H1 (cell line): ENCODE results near the gene TSC22D3. TPM values are rescaled to one million over a fixed set of nuclear protein-coding genes. Genes with fewer than 3 reads are reported as not detected.

Source experiments
- CTCF ChIA-PET: fragments of 300-600 bp; sonication (Branson Sonifier 250); formaldehyde crosslinking; loops from one replicate; lab custom pipeline; 2021; ENCODE audit not compliant: partially characterized antibody; lab: Charles Lee
- POLR2A ChIA-PET: fragments of 300-600 bp; sonication (Branson Sonifier 250); formaldehyde crosslinking; loops from one replicate; lab custom pipeline; 2021; ENCODE audit warnings: inconsistent platforms; ENCODE audit not compliant: partially characterized antibody; lab: Charles Lee
- DNase-seq, 2 experiments: peaks; one replicate each; pipeline versions ENCODE4 v3.0.0 to v3.0.0-alpha.2; 2010 to 2022; ENCODE audit warnings: low spot score in 2 of 2, low read depth in 1 of 2, mixed read lengths in 1 of 2
- FAIRE-seq: peaks from 2 replicates; lab custom pipeline; 2011; peaks lifted over from hg19 to GRCh38; lab: Jason Lieb, UNC
- H2AFZ ChIP-seq: 2 replicates; pipeline ENCODE4 v1.8.1; 2012; ENCODE audit warnings: low read length, inconsistent platforms
- H2AK5ac ChIP-seq: 2 replicates; pipeline ENCODE4 v1.6.1; 2013; ENCODE audit warnings: low read depth, low read length
- H2BK120ac ChIP-seq: replicated peaks from 2 replicates; pipeline ENCODE3; 2013; ENCODE audit warnings: low read depth, low read length, inconsistent platforms
- H2BK12ac ChIP-seq: 2 replicates; pipeline ENCODE4 v1.6.1; 2013; ENCODE audit warnings: low read depth, low read length
- H2BK15ac ChIP-seq: 2 replicates; pipeline ENCODE4 v1.6.1; 2013; ENCODE audit warnings: low read length
- H2BK20ac ChIP-seq: 2 replicates; pipeline ENCODE4 v1.6.1; 2013; ENCODE audit warnings: low read length
- H2BK5ac ChIP-seq: 2 replicates; pipeline ENCODE4 v1.6.1; 2013; ENCODE audit warnings: low read depth, low read length
- H3K14ac ChIP-seq: 2 replicates; pipeline ENCODE4 v1.6.1; 2013; ENCODE audit warnings: inconsistent platforms; ENCODE audit not compliant: insufficient read length
- H3K18ac ChIP-seq: 2 replicates; pipeline ENCODE4 v1.6.1; 2013; ENCODE audit warnings: low read length; ENCODE audit errors: extremely low read depth
- H3K23ac ChIP-seq: 2 replicates; pipeline ENCODE4 v1.6.1; 2013; ENCODE audit warnings: inconsistent platforms; ENCODE audit not compliant: insufficient read length
- H3K23me2 ChIP-seq: 2 replicates; pipeline ENCODE4 v1.6.1; 2013; ENCODE audit warnings: low read depth, low read length
- H3K27ac ChIP-seq: 2 replicates; pipeline ENCODE4 v1.6.1; 2011; ENCODE audit warnings: low read depth, low read length, inconsistent platforms
- H3K27me3 ChIP-seq, 4 experiments: replicated peaks in 1 of 4; 1 replicate in 1 of 4; 2 replicates in 3 of 4; pipeline versions ENCODE4 v1.6.1 to v1.8.1; 2011 to 2013; ENCODE audit warnings: low read length in 3 of 4, mild to moderate bottlenecking in 3 of 4, inconsistent platforms in 2 of 4, mixed read lengths in 2 of 4, moderate library complexity in 1 of 4; ENCODE audit not compliant: control insufficient read depth in 3 of 4, insufficient read depth in 3 of 4; ENCODE audit errors: extremely low read depth in 1 of 4
- H3K36me3 ChIP-seq, 4 experiments: 2 replicates each; pipeline versions ENCODE4 v1.6.1 to v1.8.1; 2011 to 2013; ENCODE audit warnings: mild to moderate bottlenecking in 4 of 4, low read length in 3 of 4, moderate library complexity in 2 of 4, control low read depth in 1 of 4, inconsistent platforms in 1 of 4; ENCODE audit not compliant: insufficient read depth in 4 of 4, control insufficient read depth in 2 of 4
- H3K4ac ChIP-seq: replicated peaks from 2 replicates; pipeline ENCODE3; 2013; ENCODE audit warnings: low read length, low read depth, mixed read lengths, inconsistent platforms; ENCODE audit not compliant: insufficient read length
- H3K4me1 ChIP-seq, 4 experiments: replicated peaks in 1 of 4; 1 replicate in 1 of 4; 2 replicates in 3 of 4; pipeline versions ENCODE4 v1.6.1 to v1.8.1; 2011 to 2013; ENCODE audit warnings: low read length in 3 of 4, inconsistent platforms in 2 of 4, mixed read lengths in 1 of 4; ENCODE audit not compliant: insufficient read depth in 4 of 4, control insufficient read depth in 3 of 4
- H3K4me2 ChIP-seq, 2 experiments: 2 replicates each; pipeline versions ENCODE4 v1.6.1 to v1.8.1; 2011 to 2013; ENCODE audit warnings: low read depth in 2 of 2, low read length in 2 of 2, control low read depth in 1 of 2, inconsistent platforms in 1 of 2, mild to moderate bottlenecking in 1 of 2; ENCODE audit not compliant: insufficient read depth in 1 of 2
- H3K4me3 ChIP-seq, 4 experiments: fragments of 200-600, 300-600 bp in 1 of 4; sonication (generic), shearing (Covaris generic), sonication (Bioruptor Twin) in 1 of 4; 2 replicates each; pipeline versions ENCODE4 v1.5.1 to v1.8.1; 2011 to 2016; ENCODE audit warnings: low read length in 4 of 4, low read depth in 3 of 4, control low read depth in 2 of 4, inconsistent platforms in 2 of 4, mild to moderate bottlenecking in 2 of 4, mixed read lengths in 1 of 4, moderate library complexity in 1 of 4; ENCODE audit not compliant: insufficient read depth in 2 of 4; ENCODE audit errors: extremely low read depth in 1 of 4
- H3K56ac ChIP-seq: replicated peaks from 2 replicates; pipeline ENCODE3; 2013; ENCODE audit warnings: low read depth, mild to moderate bottlenecking, mixed read lengths, low read length, inconsistent platforms; ENCODE audit not compliant: insufficient read length
- H3K79me1 ChIP-seq: 2 replicates; pipeline ENCODE4 v1.6.1; 2013; ENCODE audit warnings: low read depth, low read length, control low read depth
- H3K79me2 ChIP-seq, 2 experiments: 2 replicates each; pipeline versions ENCODE4 v1.6.1 to v1.8.1; 2012 to 2013; ENCODE audit warnings: low read length in 2 of 2, mild to moderate bottlenecking in 2 of 2, inconsistent platforms in 1 of 2; ENCODE audit not compliant: insufficient read depth in 2 of 2, control insufficient read depth in 1 of 2
- H3K9ac ChIP-seq, 4 experiments: replicated peaks in 1 of 4; 1 replicate in 1 of 4; 2 replicates in 3 of 4; pipeline versions ENCODE4 v1.6.1 to v1.8.1; 2011 to 2013; ENCODE audit warnings: low read depth in 3 of 4, low read length in 3 of 4, control low read depth in 2 of 4, mild to moderate bottlenecking in 2 of 4, moderate library complexity in 2 of 4, inconsistent platforms in 1 of 4; ENCODE audit errors: extremely low read depth in 1 of 4
- H3K9me3 ChIP-seq, 2 experiments: 2 replicates each; pipeline versions ENCODE4 v1.6.1 to v1.8.1; 2012 to 2013; ENCODE audit warnings: mild to moderate bottlenecking in 2 of 2, moderate library complexity in 2 of 2, control low read depth in 1 of 2, inconsistent platforms in 1 of 2, low read depth in 1 of 2, low read length in 1 of 2, mixed read lengths in 1 of 2; ENCODE audit not compliant: insufficient read depth in 2 of 2
- H4K20me1 ChIP-seq, 2 experiments: replicated peaks in 1 of 2; 2 replicates each; pipeline versions ENCODE3 to v1.8.1; 2011 to 2013; ENCODE audit warnings: inconsistent platforms in 2 of 2, low read length in 2 of 2, mild to moderate bottlenecking in 1 of 2; ENCODE audit not compliant: insufficient read depth in 2 of 2, control insufficient read depth in 1 of 2
- H4K5ac ChIP-seq: 2 replicates; pipeline ENCODE4 v1.6.1; 2013; ENCODE audit warnings: low read length, low read depth, mixed read lengths, inconsistent platforms; ENCODE audit not compliant: insufficient read length
- H4K8ac ChIP-seq: 2 replicates; pipeline ENCODE4 v1.8.0; 2013; ENCODE audit warnings: mild to moderate bottlenecking, moderate library complexity, low read length, inconsistent platforms; ENCODE audit not compliant: insufficient read depth; ENCODE audit errors: extremely low read depth
- H4K91ac ChIP-seq: replicated peaks from 2 replicates; pipeline ENCODE3; 2013; ENCODE audit warnings: low read length, mixed read lengths, inconsistent platforms; ENCODE audit not compliant: insufficient read length
- CBX8 ChIP-seq: fragments of 300-800, 300-1000 bp; sonication (generic); IDR thresholded peaks from 2 replicates; pipeline ENCODE4 v1.7.1; 2016; ENCODE audit warnings: low read depth, low read length, borderline replicate concordance
- CREB1 ChIP-seq: IDR thresholded peaks from 2 replicates; pipeline ENCODE4 v1.6.1; 2012; ENCODE audit warnings: inconsistent platforms
- SP4 ChIP-seq: IDR thresholded peaks from 2 replicates; pipeline ENCODE4 v1.6.1; 2012; ENCODE audit warnings: low read length, inconsistent platforms
- TAF1 ChIP-seq: IDR thresholded peaks from 2 replicates; pipeline ENCODE4 v1.6.1; 2011; ENCODE audit warnings: mild to moderate bottlenecking, low read depth, low read length
- TBP ChIP-seq: IDR thresholded peaks from 2 replicates; pipeline ENCODE4 v1.6.1; 2011; ENCODE audit warnings: low read depth, low read length, improper control_type of control experiment
- WGBS, 2 experiments: shearing (Covaris generic) in 1 of 2; methylation state at CpG; one replicate each; pipeline versions ENCODE4 v1.1.6 to v1.1.7; 2013 to 2015; ENCODE audit warnings: low lambda C conversion rate in 2 of 2, mixed read lengths in 2 of 2, inconsistent platforms in 1 of 2, low coverage in 1 of 2, missing lambda C conversion rate in 1 of 2; ENCODE audit not compliant: insufficient replicate concordance in 2 of 2, insufficient coverage in 1 of 2, insufficient read length in 1 of 2; ENCODE audit errors: extremely low coverage in 1 of 2, missing lambda C conversion rate in 1 of 2; 5-methylcytosine and 5-hydroxymethylcytosine counted together
- polyA plus RNA-seq, 7 experiments: library from polyadenylated mRNA; depleted of rRNA in 3 of 7; stranded (reverse) in 5 of 7; unstranded in 2 of 7; fragments of >200 nt in 5 of 7; fragments of 200-250 nt in 2 of 7; gene quantifications; 1 replicate in 5 of 7; 2 replicates in 1 of 7; 4 replicates in 1 of 7; pipeline versions ENCODE4 v1.2.1 to v1.2.3, GENCODE V29; 2011 to 2013; ENCODE audit warnings: missing spikeins in 2 of 7, mixed read lengths in 2 of 7
- total RNA-seq: library from RNA; stranded (reverse); fragmentation: NEBNext Ultra II Directional; extraction: Animal tissue kit (Norgen Biotek cat#: 25700); gene quantifications from 2 replicates; pipeline ENCODE4 v1.2.1, GENCODE V29; 2021

Gene TSC22D3
- total and polyA plus RNA-seq, 2 of the 8 experiments (the other 6 are each of a cell fraction or from before 2014, with no cell fraction given): 7.6 to 12.9 TPM

DNA sequence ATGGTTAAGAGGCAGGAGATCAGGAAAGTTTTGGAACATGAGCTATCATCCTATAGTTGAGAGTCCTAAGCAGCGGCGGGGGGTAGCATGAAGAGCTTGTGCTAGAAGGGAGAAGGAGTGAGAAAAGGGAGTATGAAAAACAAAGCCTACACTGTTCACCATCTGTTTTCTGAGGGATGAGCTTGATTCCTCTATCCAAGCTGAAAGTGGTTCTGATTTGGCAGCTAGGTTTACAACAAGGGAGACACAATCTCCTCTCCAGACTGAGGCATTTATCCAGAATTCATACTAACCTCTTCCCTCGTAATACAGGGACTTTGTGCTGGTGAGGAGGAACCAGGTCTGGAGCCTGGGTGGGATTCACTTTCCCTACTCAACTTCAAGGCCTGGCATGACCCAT is 23.5 kb downstream of the TSC22D3 start:
- no peaks in the 10 kb centered on the region for H3K79me1 ChIP-seq
- no peak overlapping the region for H2BK120ac ChIP-seq
- 90% methylated on average over 3 of the region's 3 CpGs; no CpG with 5 or more reads in 1 of the 2 experiments for WGBS, 2 experiments
- no peak overlapping the region for H3K18ac ChIP-seq
- H2AK5ac ChIP-seq: no peak overlapping the region
- no peaks in the 10 kb centered on the region for H3K23me2 ChIP-seq
- H3K79me2 ChIP-seq: no peaks in the 10 kb centered on the region
- no peak overlapping the region for H4K8ac ChIP-seq
- no peak overlapping the region for H3K4ac ChIP-seq
- no peaks in the 10 kb centered on the region for H3K27me3 ChIP-seq
- no peak overlapping the region for H4K91ac ChIP-seq
- H3K4me3 ChIP-seq: no peak overlapping the region
- no peaks in the 10 kb centered on the region for H4K20me1 ChIP-seq
- no peak overlapping the region for H3K9ac ChIP-seq
- FAIRE-seq (no peak), DNase-seq (no peak)
- H3K14ac ChIP-seq: no peak overlapping the region
- peaks cover 0 to 9% (median 2%) of the 10 kb centered on the region in 4 experiments; a peak in 4 of 7 replicates for H3K4me1 ChIP-seq
- no peak overlapping the region for H2BK5ac ChIP-seq
- H3K56ac ChIP-seq: no peak overlapping the region
- no peak overlapping the region for H3K27ac ChIP-seq
- H3K23ac ChIP-seq: no peak overlapping the region
- CTCF ChIA-PET: interaction anchor here (0.7 to 4.2 kb wide), 6 partner anchors 8 to 79 kb away, joined by 3 to 21 read pairs (median 5); partner anchors contain the start of genes NCBP2L and TSC22D3
- no peak overlapping the region for H2BK12ac ChIP-seq
- POLR2A ChIA-PET: interaction anchor here (1.1 kb wide), 1 partner anchor 11 kb away, joined by 3 read pairs; no protein-coding TSS in a partner anchor
- no peak overlapping the region for H2BK15ac ChIP-seq
- no peak overlapping the region for H3K4me2 ChIP-seq
- TF ChIP-seq CBX8 (no peak), CREB1 (no peak), TAF1 (no peak), SP4 (no peak), TBP (no peak)
- H3K9me3 ChIP-seq: no peaks in the 10 kb centered on the region
- H2BK20ac ChIP-seq: no peak overlapping the region
- H3K36me3 ChIP-seq: no peaks in the 10 kb centered on the region
- no peak overlapping the region for H2AFZ ChIP-seq
- H4K5ac ChIP-seq: no peak overlapping the region
